AG08395 (cell line): ENCODE results near the gene TEX12.
A peak's percentile ranks its signal among the peaks of the same experiment; 100 is the strongest.
"Not testable (repeated sequence)": the region's sequence is repeated elsewhere in the genome, so short reads cannot be mapped to it uniquely, and the experiment has no call there.

Source experiments
- DNase-seq: peaks from one replicate; pipeline ENCODE4 v3.0.0; 2012; ENCODE audit warnings: mixed read lengths, low spot score

TEX12 gene

GRCh38 chr11:112163875-112164685 is 3.1 kb upstream of the TEX12 start, which contains the start of gene IL18:
IL18 (minus strand) TSS chr11:112164094; CDS start chr11:112155053, 9,041 bp downstream.
- DNase-seq, result no peak

GRCh38 chr11:112165049-112165448 is 2.1 kb upstream of the TEX12 start:
- no peak for DNase-seq

- peak; percentile 21 for DNase-seq
These were observed 610 bp upstream of the TEX12 start for GRCh38 chr11:112166562-112166961.

- DNase-seq, result peak; percentile 45
These were observed 5.3 kb downstream of the TEX12 start for GRCh38 chr11:112172362-112172994.

- no peak for DNase-seq
These were observed 6.0 kb downstream of the TEX12 start for GRCh38 chr11:112173152-112173551.

GRCh38 chr11:112174789-112175598 is 7.8 kb downstream of the TEX12 start, which contains the start of gene BCO2:
BCO2 (plus strand) TSS chr11:112175512; CDS start chr11:112175602, 90 bp downstream.
- DNase-seq, result peak; percentile 76

- DNase-seq, result no peak
These were observed 8.4 kb downstream of the TEX12 start for GRCh38 chr11:112175599-112175952.

GRCh38 chr11:112176077-112176476 is 8.9 kb downstream of the TEX12 start:
- no peak for DNase-seq

GRCh38 chr11:112177589-112177988 is 10.4 kb downstream of the TEX12 start:
- DNase-seq, result no peak

- no peak for DNase-seq
These were observed 11.3 kb downstream of the TEX12 start for GRCh38 chr11:112178428-112178827.

- no peak for DNase-seq
These were observed 11.8 kb downstream of the TEX12 start for GRCh38 chr11:112178936-112179335.

- DNase-seq, result no peak
These were observed 12.4 kb downstream of the TEX12 start for GRCh38 chr11:112179601-112180000.

- DNase-seq, result no peak
These were observed 15.7 kb downstream of the TEX12 start for GRCh38 chr11:112182867-112183266.

GRCh38 chr11:112185883-112186282 is 18.7 kb downstream of the TEX12 start:
- DNase-seq, result no peak

- no peak for DNase-seq
These were observed 19.1 kb downstream of the TEX12 start for GRCh38 chr11:112186304-112186703.

- DNase-seq, result not testable (repeated sequence)
These were observed 27.9 kb downstream of the TEX12 start for GRCh38 chr11:112195113-112195512.

- DNase-seq, result no peak
These were observed 28.8 kb downstream of the TEX12 start for GRCh38 chr11:112195951-112196351.

GRCh38 chr11:112196519-112197087 is 29.4 kb downstream of the TEX12 start:
- DNase-seq, result no peak

- DNase-seq, result not testable (repeated sequence)
These were observed 31.9 kb downstream of the TEX12 start for GRCh38 chr11:112199101-112199500.

- DNase-seq, result no peak
These were observed 33.1 kb downstream of the TEX12 start for GRCh38 chr11:112200252-112200651.

GRCh38 chr11:112206071-112206470 is 38.9 kb downstream of the TEX12 start:
- no peak for DNase-seq

- DNase-seq, result no peak
These were observed 43.7 kb downstream of the TEX12 start for GRCh38 chr11:112210890-112211289.
